ENCODE measurements around the gene LIG4. TPM values are rescaled to one million over a fixed set of nuclear protein-coding genes. Genes with fewer than 3 reads are reported as not detected.

LIG4 gene
- total RNA-seq, 1 donor from 2014 or later, result 27.5 TPM

GRCh38 chr13:108194435-108194936, 20.9 kb downstream of the LIG4 start:
- no peak for DNase-seq (ENCODE audit: low read depth)

GRCh38 chr13:108193806-108194205, 21.5 kb downstream of the LIG4 start:
- DNase-seq (ENCODE audit: low read depth), result no peak

GRCh38 chr13:108190897-108191296, 24.4 kb downstream of the LIG4 start:
- DNase-seq (ENCODE audit: low read depth), result no peak

- DNase-seq (ENCODE audit: low read depth), result no peak
Measured at GRCh38 chr13:108188260-108188659, 27.1 kb downstream of the LIG4 start.

GRCh38 chr13:108185223-108185622, 30.1 kb downstream of the LIG4 start:
- no peak for DNase-seq (ENCODE audit: low read depth)

GRCh38 chr13:108182652-108183051, 32.7 kb downstream of the LIG4 start:
- no peak for DNase-seq (ENCODE audit: low read depth)

GRCh38 chr13:108178078-108178477, 37.3 kb downstream of the LIG4 start:
- no peak for DNase-seq (ENCODE audit: low read depth)

- DNase-seq (ENCODE audit: low read depth), result peak; percentile 3
Measured at GRCh38 chr13:108176685-108177274, 38.6 kb downstream of the LIG4 start.

- no peak for DNase-seq (ENCODE audit: low read depth)
Measured at GRCh38 chr13:108168929-108169328, 46.4 kb downstream of the LIG4 start.

- DNase-seq (ENCODE audit: low read depth), result no peak
Measured at GRCh38 chr13:108166078-108166477, 49.3 kb downstream of the LIG4 start.

- DNase-seq (ENCODE audit: low read depth), result no peak
Measured at GRCh38 chr13:108158746-108159145, 56.6 kb downstream of the LIG4 start.

Other genes with a start within 250 kb of the LIG4 start
- 9.0 and 9.6 TPM in 2 replicates for gene ABHD13, start 2.9 kb upstream of the LIG4 start, total RNA-seq
- gene TNFSF13B, start 54.2 kb upstream of the LIG4 start, total RNA-seq, result 1.3 and 4.7 TPM in 2 replicates